Stimulated activated memory B cell treated with anti-CD40 and anti-IgM and Interleukin-4, amounts not matched to agents 10 μg/mL and 1 μg/mL and 100 μg/mL, for 72 hours (primary cell): ENCODE results near the gene CEMP1.
"Not testable (repeated sequence)": the region's sequence is repeated elsewhere in the genome, so short reads cannot be mapped to it uniquely, and the experiment has no call there.

Experiments
- ATAC-seq: fragments of 150-1000 bp; cut with Tn5 transposase; 2 replicates; pipeline ENCODE4 v1.10.0; 2021
- H3K27ac Mint-ChIP-seq: one replicate; pipeline ENCODE4 v1.8.0; 2022; ENCODE audit warnings: mild to moderate bottlenecking, mixed read lengths
- H3K27me3 Mint-ChIP-seq: one replicate; pipeline ENCODE4 v1.8.0; 2022; ENCODE audit warnings: mixed read lengths
- H3K36me3 Mint-ChIP-seq: one replicate; pipeline ENCODE4 v1.8.0; 2022; ENCODE audit warnings: mixed read lengths
- H3K4me1 Mint-ChIP-seq: one replicate; pipeline ENCODE4 v1.8.0; 2022; ENCODE audit warnings: mixed read lengths
- H3K4me3 Mint-ChIP-seq: one replicate; pipeline ENCODE4 v1.8.0; 2022; ENCODE audit warnings: mild to moderate bottlenecking, moderate library complexity, mixed read lengths
- H3K9me3 Mint-ChIP-seq: one replicate; pipeline ENCODE4 v1.8.0; 2022; ENCODE audit warnings: mixed read lengths

Gene CEMP1

GRCh38 chr16:2541409-2541808 lies 10.2 kb upstream of the CEMP1 start:
- not testable (repeated sequence) for H3K9me3 Mint-ChIP-seq, H3K27me3 Mint-ChIP-seq, ATAC-seq
- peak overlapping the region; percentile 65 for H3K4me3 Mint-ChIP-seq
- H3K27ac Mint-ChIP-seq = peak overlapping the region; percentile 84
- peaks cover 17% of the 10 kb centered on the region for H3K36me3 Mint-ChIP-seq
- peaks cover 57% of the 10 kb centered on the region for H3K4me1 Mint-ChIP-seq

- peak; percentile 67 for ATAC-seq
- peaks cover 56% of the 10 kb centered on the region for H3K4me1 Mint-ChIP-seq
- peak overlapping the region; percentile 84 for H3K27ac Mint-ChIP-seq
- not testable (repeated sequence) for H3K9me3 Mint-ChIP-seq, H3K27me3 Mint-ChIP-seq
- peak overlapping the region; percentile 65 for H3K4me3 Mint-ChIP-seq
- peaks cover 17% of the 10 kb centered on the region for H3K36me3 Mint-ChIP-seq
Observed at GRCh38 chr16:2540912-2541311, 9.7 kb upstream of the CEMP1 start.

GRCh38 chr16:2539845-2540458 lies 8.7 kb upstream of the CEMP1 start:
- H3K9me3 Mint-ChIP-seq, H3K27me3 Mint-ChIP-seq: not testable (repeated sequence)
- Mint-ChIP-seq H3K4me3 (peak overlapping the region; percentile 79), H3K4me1 (peaks cover 51% of the 10 kb centered on the region), H3K27ac (peak overlapping the region; percentile 84), H3K36me3 (peaks cover 12% of the 10 kb centered on the region)
- peak; percentile 31 for ATAC-seq

- peak overlapping the region; percentile 84 for H3K27ac Mint-ChIP-seq
- H3K27me3 Mint-ChIP-seq, H3K9me3 Mint-ChIP-seq, ATAC-seq: not testable (repeated sequence)
- peaks cover 11% of the 10 kb centered on the region for H3K36me3 Mint-ChIP-seq
- H3K4me1 Mint-ChIP-seq = peaks cover 49% of the 10 kb centered on the region
- peak overlapping the region; percentile 79 for H3K4me3 Mint-ChIP-seq
Observed at GRCh38 chr16:2539192-2539844, 8.1 kb upstream of the CEMP1 start.

GRCh38 chr16:2537451-2538379 lies 6.5 kb upstream of the CEMP1 start, which contains the start of gene PDPK1:
Gene PDPK1, plus strand, starts transcription at chr16:2538021. Its CDS starts 92 bp downstream, at chr16:2538113.
- H3K27ac Mint-ChIP-seq = peak within 1 kb of the TSS; percentile 90

GRCh38 chr16:2535625-2536013 lies 4.4 kb upstream of the CEMP1 start:
- Mint-ChIP-seq H3K36me3 (peaks cover 6% of the 10 kb centered on the region), H3K27me3 (no peaks in the 10 kb centered on the region), H3K9me3 (no peaks in the 10 kb centered on the region), H3K4me3 (no peak overlapping the region), H3K27ac (peak overlapping the region; percentile 27), H3K4me1 (peaks cover 56% of the 10 kb centered on the region)
- ATAC-seq = no peak

More at GRCh38 chr16:2537451-2538379, 6.5 kb upstream of the CEMP1 start, which contains the start of gene PDPK1:
- Mint-ChIP-seq H3K4me1 (peaks cover 48% of the 10 kb centered on the region), H3K27me3 (no peaks in the 10 kb centered on the region), H3K36me3 (peaks cover 11% of the 10 kb centered on the region), H3K9me3 (no peaks in the 10 kb centered on the region), H3K4me3 (peak within 1 kb of the TSS; percentile 86)
- peak; percentile 94 for ATAC-seq

GRCh38 chr16:2534335-2534734 lies 3.1 kb upstream of the CEMP1 start:
- H3K4me1 Mint-ChIP-seq = peaks cover 51% of the 10 kb centered on the region
- peak overlapping the region; percentile 57 for H3K27ac Mint-ChIP-seq
- not testable (repeated sequence) for ATAC-seq, H3K27me3 Mint-ChIP-seq, H3K9me3 Mint-ChIP-seq, H3K4me3 Mint-ChIP-seq
- H3K36me3 Mint-ChIP-seq = peaks cover 16% of the 10 kb centered on the region

- Mint-ChIP-seq H3K36me3 (peaks cover 16% of the 10 kb centered on the region), H3K4me3 (no peak overlapping the region), H3K9me3 (no peaks in the 10 kb centered on the region), H3K4me1 (peaks cover 47% of the 10 kb centered on the region), H3K27me3 (no peaks in the 10 kb centered on the region), H3K27ac (peak overlapping the region; percentile 57)
- ATAC-seq = no peak
Observed at GRCh38 chr16:2533912-2534311, 2.7 kb upstream of the CEMP1 start.

- H3K27me3 Mint-ChIP-seq = not testable (repeated sequence)
Observed at GRCh38 chr16:2533142-2533755, 2.0 kb upstream of the CEMP1 start.

GRCh38 chr16:2532494-2533141 lies 1.4 kb upstream of the CEMP1 start:
- Mint-ChIP-seq H3K27ac (peak overlapping the region; percentile 93), H3K36me3 (peaks cover 11% of the 10 kb centered on the region), H3K27me3 (no peaks in the 10 kb centered on the region), H3K4me1 (peaks cover 42% of the 10 kb centered on the region), H3K4me3 (peak overlapping the region; percentile 97), H3K9me3 (no peaks in the 10 kb centered on the region)
- ATAC-seq = peak; percentile 58

More at GRCh38 chr16:2533142-2533755, 2.0 kb upstream of the CEMP1 start:
- Mint-ChIP-seq H3K4me3 (peak overlapping the region; percentile 97), H3K27ac (peak overlapping the region; percentile 93), H3K36me3 (peaks cover 11% of the 10 kb centered on the region), H3K4me1 (peaks cover 42% of the 10 kb centered on the region)
- not testable (repeated sequence) for H3K9me3 Mint-ChIP-seq, ATAC-seq

GRCh38 chr16:2531696-2532493 lies 687 bp upstream of the CEMP1 start:
- Mint-ChIP-seq H3K4me3 (peak overlapping the region; percentile 97), H3K9me3 (no peaks in the 10 kb centered on the region), H3K27ac (peak overlapping the region; percentile 93), H3K27me3 (no peaks in the 10 kb centered on the region), H3K36me3 (peaks cover 17% of the 10 kb centered on the region), H3K4me1 (peaks cover 42% of the 10 kb centered on the region)
- ATAC-seq = peak; percentile 96

- Mint-ChIP-seq H3K9me3 (no peaks in the 10 kb centered on the region), H3K36me3 (peaks cover 26% of the 10 kb centered on the region), H3K27me3 (no peaks in the 10 kb centered on the region), H3K27ac (peak overlapping the region; percentile 93), H3K4me3 (peak overlapping the region; percentile 97), H3K4me1 (peaks cover 35% of the 10 kb centered on the region)
- no peak for ATAC-seq
Observed at GRCh38 chr16:2530629-2531318, 434 bp downstream of the CEMP1 start.

GRCh38 chr16:2529961-2530628 lies 1.1 kb downstream of the CEMP1 start:
- no peak for ATAC-seq
- no peaks in the 10 kb centered on the region for H3K27me3 Mint-ChIP-seq
- no peaks in the 10 kb centered on the region for H3K9me3 Mint-ChIP-seq
- peaks cover 27% of the 10 kb centered on the region for H3K36me3 Mint-ChIP-seq
- H3K4me1 Mint-ChIP-seq = peaks cover 35% of the 10 kb centered on the region
- H3K27ac Mint-ChIP-seq = peak overlapping the region; percentile 93
- peak overlapping the region; percentile 41 for H3K4me3 Mint-ChIP-seq
